CD4-positive, alpha-beta T cell treated with Interferon alpha-2 for 1 hour (primary cell): ENCODE data around the gene FOXP1.
"Not testable (repeated sequence)": the region's sequence is repeated elsewhere in the genome, so short reads cannot be mapped to it uniquely, and the experiment has no call there.

Experiments used
- DNase-seq, 2 donors: peaks; one replicate each; pipeline ENCODE4 v3.0.0-alpha.2; 2020 to 2022

Gene FOXP1

GRCh38 chr3:71526448-71526847 lies 57.1 kb downstream of the FOXP1 start:
- DNase-seq, result not testable (repeated sequence)

GRCh38 chr3:71525391-71525790 lies 58.1 kb downstream of the FOXP1 start:
- DNase-seq, result no peak

GRCh38 chr3:71524672-71525071 lies 58.9 kb downstream of the FOXP1 start:
- DNase-seq, result no peak

- no peak for DNase-seq
Measured at GRCh38 chr3:71523628-71524027, 59.9 kb downstream of the FOXP1 start.

GRCh38 chr3:71521940-71522876 lies 61.3 kb downstream of the FOXP1 start:
- no peak for DNase-seq

GRCh38 chr3:71521021-71521352 lies 62.5 kb downstream of the FOXP1 start:
- no peak for DNase-seq

GRCh38 chr3:71520161-71521020 lies 63.1 kb downstream of the FOXP1 start:
- no peak for DNase-seq

- no peak for DNase-seq
Measured at GRCh38 chr3:71518089-71518488, 65.4 kb downstream of the FOXP1 start.

GRCh38 chr3:71517271-71517791 lies 66.2 kb downstream of the FOXP1 start:
- no peak for DNase-seq

- DNase-seq, result no peak
Measured at GRCh38 chr3:71515636-71516365, 67.7 kb downstream of the FOXP1 start.

GRCh38 chr3:71514621-71515020 lies 68.9 kb downstream of the FOXP1 start:
- DNase-seq, result no peak

- no peak for DNase-seq
Measured at GRCh38 chr3:71513515-71513914, 70.0 kb downstream of the FOXP1 start.

- no peak for DNase-seq
Measured at GRCh38 chr3:71513081-71513480, 70.4 kb downstream of the FOXP1 start.

- DNase-seq, result no peak
Measured at GRCh38 chr3:71512544-71512943, 71.0 kb downstream of the FOXP1 start.

- DNase-seq, result peak; percentile 61 to 79
Measured at GRCh38 chr3:71512000-71512399, 71.5 kb downstream of the FOXP1 start.

- no peak for DNase-seq
Measured at GRCh38 chr3:71511446-71511845, 72.1 kb downstream of the FOXP1 start.

- DNase-seq, result no peak
Measured at GRCh38 chr3:71511037-71511436, 72.5 kb downstream of the FOXP1 start.

GRCh38 chr3:71510510-71510909 lies 73.0 kb downstream of the FOXP1 start:
- no peak for DNase-seq

GRCh38 chr3:71509066-71509465 lies 74.5 kb downstream of the FOXP1 start:
- DNase-seq, result no peak

GRCh38 chr3:71505767-71506350 lies 77.7 kb downstream of the FOXP1 start:
- DNase-seq, result no peak

GRCh38 chr3:71504250-71505036 lies 79.1 kb downstream of the FOXP1 start:
- peak in 1 of 2 donors; percentile 42 for DNase-seq
